Chondrocyte (in vitro differentiated cells): ENCODE results near the gene PRAMEF12. TPM values are rescaled to one million over a fixed set of nuclear protein-coding genes. Genes with fewer than 3 reads are reported as not detected.
"Not testable (repeated sequence)": the region's sequence is repeated elsewhere in the genome, so short reads cannot be mapped to it uniquely, and the experiment has no call there.

ENCODE experiments used
- DNase-seq: peaks from one replicate; pipeline ENCODE4 v3.0.0; 2021; ENCODE audit warnings: mixed read lengths, low spot score
- H3K27ac Mint-ChIP-seq: one replicate; pipeline ENCODE4 v1.8.0; 2021; ENCODE audit warnings: mild to moderate bottlenecking, moderate library complexity, mixed read lengths; ENCODE audit not compliant: unreplicated experiment
- H3K27me3 Mint-ChIP-seq: 2 replicates; pipeline ENCODE4 v1.8.0; 2021; ENCODE audit warnings: low read depth, mixed read lengths
- H3K36me3 Mint-ChIP-seq: 2 replicates; pipeline ENCODE4 v1.8.0; 2021; ENCODE audit warnings: low read depth, mixed read lengths
- H3K4me1 Mint-ChIP-seq: 2 replicates; pipeline ENCODE4 v1.8.0; 2021; ENCODE audit warnings: low read depth, mild to moderate bottlenecking, mixed read lengths
- H3K4me3 Mint-ChIP-seq: one replicate; pipeline ENCODE4 v1.8.0; 2021; ENCODE audit warnings: mild to moderate bottlenecking, moderate library complexity, mixed read lengths; ENCODE audit not compliant: unreplicated experiment
- H3K9me3 Mint-ChIP-seq: 2 replicates; pipeline ENCODE4 v1.8.0; 2021; ENCODE audit warnings: low read depth, mixed read lengths
- CTCF ChIP-seq: fragments of 200-600 bp; sonication (generic); IDR thresholded peaks from 2 replicates; pipeline ENCODE4 v1.5.0; 2021; ENCODE audit warnings: antibody characterized with exemption, mild to moderate bottlenecking, moderate library complexity
- long read RNA-seq: library from polyadenylated mRNA; stranded (forward); transcript quantifications from one replicate; pipeline ENCODE4 v2.0.0, GENCODE V29; 2021
- total RNA-seq: library from RNA; stranded (reverse); gene quantifications from 3 replicates; pipeline ENCODE4 v1.2.1, GENCODE V29; 2021

Gene PRAMEF12
- not detected in 3 replicates for total RNA-seq
- long read RNA-seq: 0 reads

- Mint-ChIP-seq H3K27ac (no peak within 1 kb of the TSS), H3K9me3 (no peaks in the 10 kb centered on the region), H3K36me3 (no peaks in the 10 kb centered on the region), H3K27me3 (peaks cover 5% of the 10 kb centered on the region), H3K4me3 (no peak within 1 kb of the TSS), H3K4me1 (no peaks in the 10 kb centered on the region)
- TF ChIP-seq CTCF: no peak
- no peak for DNase-seq
Observed at GRCh38 chr1:12773438-12773837, at the start of gene PRAMEF12. PRAMEF12 (plus strand) TSS chr1:12773738; CDS start chr1:12774868, 1,130 bp downstream.

GRCh38 chr1:12728391-12728790 lies 45.1 kb upstream of the PRAMEF12 start:
- no peaks in the 10 kb centered on the region for H3K4me1 Mint-ChIP-seq
- H3K27me3 Mint-ChIP-seq: peaks cover 4% of the 10 kb centered on the region
- H3K9me3 Mint-ChIP-seq: peaks cover 35% of the 10 kb centered on the region
- DNase-seq: no peak
- no peak for TF ChIP-seq CTCF
- H3K36me3 Mint-ChIP-seq: no peaks in the 10 kb centered on the region
- no peak overlapping the region for H3K27ac Mint-ChIP-seq
- no peak overlapping the region for H3K4me3 Mint-ChIP-seq

GRCh38 chr1:12730156-12730555 lies 43.4 kb upstream of the PRAMEF12 start:
- H3K27me3 Mint-ChIP-seq: peaks cover 10% of the 10 kb centered on the region
- H3K9me3 Mint-ChIP-seq: peaks cover 35% of the 10 kb centered on the region
- no peaks in the 10 kb centered on the region for H3K36me3 Mint-ChIP-seq
- no peak overlapping the region for H3K4me3 Mint-ChIP-seq
- TF ChIP-seq CTCF: no peak
- H3K27ac Mint-ChIP-seq: no peak overlapping the region
- no peaks in the 10 kb centered on the region for H3K4me1 Mint-ChIP-seq
- DNase-seq: no peak

DNA sequence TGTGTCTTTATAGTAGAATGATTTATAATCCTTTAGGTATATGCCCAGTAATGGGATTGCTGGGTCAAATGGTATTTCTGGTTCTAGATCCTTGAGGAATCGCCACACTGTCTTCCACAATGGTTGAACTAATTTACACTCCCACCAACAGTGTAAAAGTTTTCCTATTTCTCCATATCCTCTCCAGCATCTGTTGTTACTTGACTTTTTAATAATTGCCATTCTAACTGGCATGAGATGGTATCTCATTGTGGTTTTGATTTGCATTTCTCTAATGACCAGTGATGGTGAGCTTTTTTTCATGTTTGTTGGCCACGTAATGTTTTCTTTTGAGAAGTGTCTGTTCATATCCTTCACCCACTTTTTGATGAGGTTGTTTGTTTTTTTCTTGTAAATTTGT lies 42.5 kb upstream of the PRAMEF12 start:
- not testable (repeated sequence) for H3K27ac Mint-ChIP-seq, H3K4me3 Mint-ChIP-seq, H3K4me1 Mint-ChIP-seq, H3K36me3 Mint-ChIP-seq, H3K27me3 Mint-ChIP-seq, DNase-seq
- H3K9me3 Mint-ChIP-seq: peaks cover 39% of the 10 kb centered on the region

- no peak overlapping the region for H3K4me3 Mint-ChIP-seq
- no peak for DNase-seq
- H3K27ac Mint-ChIP-seq: no peak overlapping the region
- H3K4me1 Mint-ChIP-seq: no peaks in the 10 kb centered on the region
- peaks cover 21% of the 10 kb centered on the region for H3K27me3 Mint-ChIP-seq
- TF ChIP-seq CTCF: no peak
- H3K36me3 Mint-ChIP-seq: no peaks in the 10 kb centered on the region
- peaks cover 30% of the 10 kb centered on the region for H3K9me3 Mint-ChIP-seq
Observed at GRCh38 chr1:12734651-12735050, 38.9 kb upstream of the PRAMEF12 start.

GRCh38 chr1:12738934-12739333 lies 34.6 kb upstream of the PRAMEF12 start:
- Mint-ChIP-seq H3K27ac (no peak overlapping the region), H3K9me3 (peaks cover 10% of the 10 kb centered on the region), H3K36me3 (no peaks in the 10 kb centered on the region), H3K27me3 (peaks cover 12% of the 10 kb centered on the region), H3K4me1 (no peaks in the 10 kb centered on the region), H3K4me3 (no peak overlapping the region)
- TF ChIP-seq CTCF: no peak
- no peak for DNase-seq
